HG03571 (cell line): ENCODE measurements around the gene RPUSD4.
"Not testable (repeated sequence)": the region's sequence is repeated elsewhere in the genome, so short reads cannot be mapped to it uniquely, and the experiment has no call there.

Experiments
- ATAC-seq: cut with Tn5 transposase; IDR thresholded peaks from one replicate; pipeline ENCODE4 v1.9.1; 2021; ENCODE audit not compliant: unreplicated experiment

RPUSD4 gene, protein sequence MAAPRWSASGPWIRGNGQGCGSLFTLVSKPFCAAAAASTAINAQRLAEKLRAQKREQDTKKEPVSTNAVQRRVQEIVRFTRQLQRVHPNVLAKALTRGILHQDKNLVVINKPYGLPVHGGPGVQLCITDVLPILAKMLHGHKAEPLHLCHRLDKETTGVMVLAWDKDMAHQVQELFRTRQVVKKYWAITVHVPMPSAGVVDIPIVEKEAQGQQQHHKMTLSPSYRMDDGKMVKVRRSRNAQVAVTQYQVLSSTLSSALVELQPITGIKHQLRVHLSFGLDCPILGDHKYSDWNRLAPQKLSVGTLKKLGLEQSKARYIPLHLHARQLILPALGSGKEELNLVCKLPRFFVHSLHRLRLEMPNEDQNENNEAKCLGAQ

DNA sequence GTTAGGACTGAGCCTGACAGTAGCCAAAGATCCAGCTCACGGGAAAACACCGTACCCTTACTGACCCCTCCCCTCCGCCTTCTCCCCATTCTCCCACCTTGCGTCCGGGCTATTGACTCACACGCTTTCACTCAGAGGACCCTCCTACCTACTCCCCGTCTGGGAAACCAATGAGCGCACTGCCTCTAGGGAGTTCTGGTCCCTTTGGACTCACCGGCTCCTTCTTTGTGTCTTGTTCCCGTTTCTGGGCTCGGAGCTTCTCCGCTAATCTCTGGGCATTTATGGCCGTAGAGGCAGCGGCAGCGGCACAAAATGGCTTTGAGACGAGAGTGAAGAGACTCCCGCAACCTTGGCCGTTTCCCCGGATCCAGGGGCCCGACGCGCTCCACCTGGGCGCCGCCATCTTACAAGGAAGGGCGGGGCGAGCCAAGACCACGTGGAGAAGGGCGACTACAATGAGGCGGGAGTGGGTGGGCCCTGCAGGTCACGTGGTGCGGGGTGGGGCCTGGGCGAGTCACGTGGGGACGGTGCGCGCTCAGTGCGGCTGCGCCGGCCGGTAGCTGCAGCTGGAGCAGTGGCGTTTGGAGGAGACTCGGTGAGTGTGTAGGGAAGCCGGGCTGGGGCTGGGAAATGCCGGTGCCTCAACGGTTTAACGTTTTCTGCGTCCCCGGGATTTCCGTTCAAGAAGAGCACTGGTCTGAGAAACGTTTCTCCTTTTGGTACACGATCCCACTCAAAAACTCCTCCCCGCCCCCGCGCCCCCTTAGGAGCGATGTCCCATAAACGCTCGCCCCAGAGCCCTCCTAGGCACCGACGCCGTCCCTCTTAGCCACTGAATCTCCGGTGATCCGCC, at the start of gene RPUSD4, which contains the start of gene FAM118B:
TSS of gene RPUSD4 (minus strand) at position 415 of the 853 bp plus-strand sequence. CDS start at position 403, 12 bp downstream.
TSS of gene FAM118B (plus strand) at position 547 of the 853 bp plus-strand sequence. CDS start 23,220 bp downstream, outside the sequence.
- ATAC-seq = peak; percentile 96

DNA sequence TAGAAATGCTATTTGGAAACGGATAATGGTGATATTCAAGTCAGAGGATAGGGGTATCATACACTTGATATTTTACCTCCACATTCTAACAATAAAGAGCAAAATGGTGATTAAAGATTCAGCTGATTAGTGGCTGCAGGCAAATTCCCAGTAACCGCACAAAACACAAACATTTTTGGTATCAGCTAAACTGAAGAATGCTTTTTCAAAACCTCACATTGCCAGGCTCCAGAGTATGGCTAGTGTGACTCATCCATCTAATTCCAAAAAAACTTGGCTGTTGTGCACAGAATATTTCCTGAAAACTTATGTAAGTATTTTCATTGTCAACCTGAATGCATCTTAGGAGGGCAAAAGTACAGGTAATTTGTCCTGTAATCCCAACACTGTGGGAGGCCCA, 46.3 kb upstream of the RPUSD4 start:
- no peak for ATAC-seq

DNA sequence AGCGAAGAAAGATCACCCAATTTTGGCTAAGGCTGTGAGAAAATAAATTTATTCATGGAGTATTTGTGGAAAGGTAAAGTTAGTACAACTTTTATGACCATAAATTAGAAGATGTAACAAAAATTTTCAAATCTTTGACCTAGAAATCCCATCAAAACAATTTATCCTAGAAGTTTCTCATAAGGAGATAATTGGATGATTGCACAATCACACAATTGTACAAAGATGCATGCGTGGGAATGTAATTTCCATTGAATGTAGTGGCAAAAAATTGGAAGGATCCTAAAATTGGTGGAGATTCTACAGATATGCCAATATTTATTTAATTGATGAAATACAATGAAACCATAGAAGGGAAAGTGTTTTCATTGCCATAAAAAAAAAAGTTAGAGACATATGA, 45.7 kb upstream of the RPUSD4 start:
- no peak for ATAC-seq

DNA sequence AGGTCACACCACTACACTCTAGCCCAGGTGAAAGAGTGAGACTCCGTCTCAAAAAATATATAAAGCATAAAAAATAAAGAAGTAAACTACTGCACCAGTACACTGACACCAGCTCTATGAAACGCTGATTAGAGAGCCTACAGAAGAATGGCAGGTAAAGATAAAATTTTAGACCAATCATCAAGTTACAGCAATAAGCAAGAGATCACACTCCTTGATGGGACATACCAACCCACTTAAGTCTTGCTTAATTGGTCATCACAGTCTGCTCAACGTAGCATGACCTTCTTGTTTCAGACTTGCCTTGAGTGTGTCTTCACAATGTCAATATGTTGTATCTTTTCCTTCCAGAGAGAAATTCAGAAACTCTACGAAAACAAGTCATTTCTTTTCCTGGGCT, 44.8 kb upstream of the RPUSD4 start:
- no peak for ATAC-seq

DNA sequence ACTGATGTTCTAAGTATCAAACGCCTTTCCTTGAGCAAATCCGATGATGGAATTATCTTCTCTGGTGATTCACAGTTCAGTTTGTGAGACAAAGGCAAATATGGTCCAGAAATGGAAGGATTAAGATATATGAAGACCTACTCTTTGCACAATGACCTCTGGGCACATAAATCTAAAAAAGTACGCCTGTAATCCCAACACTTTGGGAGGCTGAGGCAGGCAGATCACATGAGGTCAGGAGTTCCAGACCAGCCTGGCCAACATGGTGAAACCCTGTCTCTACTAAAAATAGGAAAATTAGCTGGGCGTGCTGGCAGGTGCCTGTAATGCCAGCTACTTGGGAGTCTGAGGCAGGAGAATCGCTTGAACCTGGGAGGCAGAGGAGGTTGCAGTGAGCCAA, 44.1 kb upstream of the RPUSD4 start:
- ATAC-seq = not testable (repeated sequence)

DNA sequence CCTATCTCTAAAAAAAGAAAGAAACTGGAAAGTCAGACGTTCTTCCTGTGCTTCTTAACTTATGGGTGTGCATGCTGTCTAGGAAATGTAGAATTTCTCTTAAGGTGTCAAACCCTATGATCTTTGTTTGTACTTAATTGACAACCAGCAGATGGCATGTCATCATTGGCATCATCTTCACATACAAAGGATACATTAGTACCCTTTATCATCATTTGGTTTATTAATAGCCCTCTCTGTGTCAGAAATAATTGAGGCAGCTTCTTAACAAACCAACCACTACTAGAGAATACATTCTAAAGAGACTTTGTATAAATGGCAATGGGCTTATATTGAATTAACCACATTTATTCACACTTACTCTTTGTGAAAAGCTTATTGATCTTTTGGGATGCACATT, 43.4 kb upstream of the RPUSD4 start:
- no peak for ATAC-seq

DNA sequence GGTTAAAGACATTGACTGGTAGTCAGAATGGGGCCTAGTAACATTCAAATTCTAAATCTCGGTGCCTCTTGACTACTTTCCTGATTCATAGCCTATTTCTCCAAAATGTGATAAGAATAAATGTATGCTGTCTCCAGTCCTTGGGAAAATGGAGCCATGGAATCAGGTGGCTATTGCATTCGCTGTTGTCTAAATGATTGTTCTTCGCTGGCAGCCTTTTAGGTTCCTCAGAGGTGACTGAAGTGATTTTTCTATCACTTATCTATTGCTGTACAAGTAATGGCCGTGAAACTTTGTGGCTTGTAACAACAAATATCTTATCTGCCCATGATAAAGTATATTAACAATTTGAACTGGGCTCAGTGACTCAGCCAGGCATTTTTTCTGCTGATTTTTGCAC, 41.8 kb upstream of the RPUSD4 start:
- ATAC-seq = no peak

DNA sequence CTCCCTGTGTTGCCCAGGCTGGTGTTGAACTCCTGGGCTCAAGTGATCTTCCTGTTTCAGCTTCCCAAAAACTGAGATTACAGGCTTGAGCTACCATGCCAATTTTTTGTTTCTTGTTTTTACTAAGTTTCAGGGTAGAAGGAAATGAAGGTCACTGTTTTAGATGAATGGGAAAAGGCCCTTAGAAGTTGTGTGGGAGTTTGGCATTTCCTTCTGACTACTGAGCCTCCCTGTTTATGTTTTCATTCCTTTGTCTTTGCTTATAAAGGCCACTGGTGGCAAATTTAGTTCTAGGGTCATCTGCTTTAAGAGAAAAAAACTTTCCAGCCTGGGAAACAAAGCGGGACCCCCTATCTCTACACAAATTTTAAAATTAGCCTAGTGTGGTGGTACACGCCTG, 35.2 kb upstream of the RPUSD4 start:
- no peak for ATAC-seq

DNA sequence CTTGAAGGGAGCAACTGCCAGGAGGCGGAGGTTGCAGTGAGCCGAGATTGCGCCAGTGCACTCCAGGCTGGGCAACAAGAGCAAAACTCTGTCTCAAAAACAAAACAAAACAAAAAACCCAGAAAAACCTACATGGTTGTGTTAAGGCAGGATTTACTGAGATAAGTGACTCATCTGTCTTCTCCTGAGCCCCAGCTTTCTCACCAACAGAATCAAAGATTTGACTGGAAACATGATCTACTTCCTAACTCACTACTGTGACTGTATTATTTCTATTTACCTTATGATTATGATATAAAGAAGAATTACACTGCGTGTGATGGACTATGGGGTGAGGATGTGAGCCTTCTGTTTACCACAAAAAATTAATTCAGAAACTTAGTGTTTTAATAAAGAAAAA, 21.9 kb upstream of the RPUSD4 start:
- no peak for ATAC-seq

DNA sequence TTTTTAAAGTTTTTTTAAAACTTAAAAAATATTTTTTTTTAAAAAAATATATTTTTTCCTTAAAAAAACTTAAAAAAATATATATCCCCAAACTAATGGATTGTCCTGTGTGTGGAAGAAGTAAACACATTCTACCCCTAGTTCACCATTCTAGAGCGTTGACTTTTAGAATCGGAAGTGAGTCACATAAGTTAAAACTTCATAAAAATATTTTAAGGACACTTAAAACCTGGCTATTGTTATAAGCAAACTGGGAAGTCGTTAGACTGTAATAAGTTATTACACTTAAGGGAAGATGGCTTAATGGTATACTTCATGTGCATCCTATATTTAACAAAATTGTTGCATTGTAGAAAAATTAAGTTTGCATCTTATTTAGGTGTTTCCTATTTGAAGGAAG, 21.2 kb upstream of the RPUSD4 start:
- ATAC-seq = no peak

DNA sequence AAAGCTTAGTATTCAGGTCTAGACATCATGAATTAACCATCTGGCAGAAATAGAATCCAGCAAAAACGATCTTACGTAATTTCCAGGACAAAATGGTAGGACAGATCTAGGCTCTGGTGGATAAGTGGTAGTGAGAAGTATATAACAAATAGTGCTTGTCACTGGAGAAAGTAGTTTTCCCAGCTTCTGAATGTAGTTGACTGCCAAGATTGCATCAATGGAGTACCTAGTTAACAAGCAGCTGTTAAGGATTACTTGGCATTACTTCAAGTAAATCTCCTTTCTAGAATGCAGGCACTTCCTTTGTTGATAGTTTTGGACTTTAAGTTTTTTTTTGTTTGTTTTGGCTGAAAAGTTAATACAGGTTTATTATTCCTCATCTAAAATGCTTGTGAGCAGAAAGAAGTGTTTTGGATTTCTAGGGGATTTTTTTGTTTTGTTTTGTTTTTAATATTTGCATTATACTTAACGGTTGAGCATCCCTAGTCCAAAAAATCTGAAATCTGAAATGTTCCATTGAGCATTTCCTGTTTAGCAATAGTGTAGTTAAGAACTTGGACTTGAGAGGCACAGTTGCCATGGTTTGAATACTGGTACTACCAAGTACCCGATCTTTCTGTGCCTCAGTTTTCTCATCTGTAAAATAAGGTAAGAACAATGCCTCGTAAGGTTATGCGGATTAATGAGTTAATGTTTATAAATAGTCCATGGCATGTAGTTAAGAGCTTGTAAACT, 20.4 kb upstream of the RPUSD4 start:
- no peak for ATAC-seq

DNA sequence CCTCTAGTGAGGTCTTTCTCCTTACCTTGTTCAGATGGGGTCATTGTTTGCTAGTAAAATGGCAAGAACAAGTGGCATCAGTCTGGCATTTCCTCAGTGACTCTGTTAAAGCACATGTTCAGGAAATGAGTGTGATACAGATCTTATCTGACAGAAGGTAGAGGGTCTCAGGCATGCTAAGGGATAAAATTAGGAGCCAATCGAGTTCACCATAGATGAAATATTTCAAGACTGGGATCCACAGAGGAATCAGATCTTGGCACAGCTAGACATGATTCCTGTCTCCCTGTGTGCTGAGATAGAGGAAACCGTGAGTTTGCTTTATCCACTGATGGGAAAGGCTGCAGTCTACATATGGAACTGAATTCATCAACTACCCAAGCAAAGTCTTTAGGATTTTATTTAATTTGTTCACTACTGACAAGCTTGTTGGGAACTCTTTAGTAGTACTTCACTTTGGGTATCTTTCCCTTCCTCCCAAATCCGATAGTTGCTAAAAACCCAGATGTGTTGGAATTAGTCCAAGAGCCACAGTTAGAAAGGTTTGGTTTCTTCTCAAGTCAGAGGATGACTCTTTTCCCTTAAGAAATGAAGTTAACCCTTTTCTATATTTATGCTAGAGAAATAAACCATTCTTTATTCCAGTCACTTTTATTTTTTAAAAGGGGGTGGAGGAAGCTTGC, 18.5 kb upstream of the RPUSD4 start:
- no peak for ATAC-seq

DNA sequence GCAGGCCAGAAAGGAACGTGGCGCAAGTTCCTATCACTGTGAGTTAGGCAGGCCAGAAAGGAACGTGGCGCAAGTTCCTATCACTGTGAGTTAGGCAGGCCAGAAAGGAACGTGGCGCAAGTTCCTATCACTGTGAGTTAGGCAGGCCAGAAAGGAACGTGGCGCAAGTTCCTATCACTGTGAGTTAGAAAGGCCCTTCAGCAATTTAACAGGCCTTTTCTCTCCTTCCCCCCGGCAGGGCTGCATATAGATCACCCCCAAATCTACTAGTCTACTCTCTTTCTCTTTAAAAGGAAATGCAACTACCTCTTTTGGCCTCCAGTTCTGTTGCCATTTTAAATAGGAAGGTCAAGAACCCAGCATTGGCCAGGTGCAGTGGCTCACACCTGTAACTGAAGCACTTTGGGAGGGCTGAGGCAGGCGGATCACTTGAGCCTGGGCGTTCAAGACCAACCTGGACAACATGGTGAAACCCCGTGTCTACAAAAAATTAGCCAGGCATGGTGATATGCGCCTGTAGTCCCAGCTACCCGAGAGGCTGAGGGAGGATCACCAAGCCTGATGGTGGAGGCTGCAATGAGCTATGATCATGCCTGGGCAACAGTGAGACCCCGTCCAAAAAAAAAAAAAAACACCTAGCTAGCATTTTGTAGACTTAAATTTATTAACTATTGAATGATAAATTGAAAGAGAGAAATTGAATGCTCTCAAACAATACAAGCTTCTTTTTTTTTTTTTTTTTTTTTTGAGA, 15.1 kb upstream of the RPUSD4 start:
- ATAC-seq = no peak

DNA sequence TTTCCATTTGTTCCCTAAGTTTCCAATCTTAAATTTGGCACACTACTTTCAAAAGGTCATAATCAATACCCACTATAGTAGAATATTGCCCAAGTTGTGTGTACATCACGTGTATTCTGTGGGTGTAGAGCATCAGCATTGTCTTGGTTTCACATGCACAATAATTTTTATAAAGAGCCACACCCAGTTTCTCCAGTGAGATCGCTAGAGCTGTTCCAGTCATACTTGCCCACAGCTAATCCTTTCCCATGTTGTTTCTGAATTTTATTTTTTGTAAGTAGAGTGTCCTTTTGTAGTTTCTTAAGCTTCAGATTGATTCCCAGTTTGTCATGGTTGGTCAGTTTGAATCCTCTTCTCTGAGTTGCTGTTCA, 13.8 kb upstream of the RPUSD4 start:
- no peak for ATAC-seq

DNA sequence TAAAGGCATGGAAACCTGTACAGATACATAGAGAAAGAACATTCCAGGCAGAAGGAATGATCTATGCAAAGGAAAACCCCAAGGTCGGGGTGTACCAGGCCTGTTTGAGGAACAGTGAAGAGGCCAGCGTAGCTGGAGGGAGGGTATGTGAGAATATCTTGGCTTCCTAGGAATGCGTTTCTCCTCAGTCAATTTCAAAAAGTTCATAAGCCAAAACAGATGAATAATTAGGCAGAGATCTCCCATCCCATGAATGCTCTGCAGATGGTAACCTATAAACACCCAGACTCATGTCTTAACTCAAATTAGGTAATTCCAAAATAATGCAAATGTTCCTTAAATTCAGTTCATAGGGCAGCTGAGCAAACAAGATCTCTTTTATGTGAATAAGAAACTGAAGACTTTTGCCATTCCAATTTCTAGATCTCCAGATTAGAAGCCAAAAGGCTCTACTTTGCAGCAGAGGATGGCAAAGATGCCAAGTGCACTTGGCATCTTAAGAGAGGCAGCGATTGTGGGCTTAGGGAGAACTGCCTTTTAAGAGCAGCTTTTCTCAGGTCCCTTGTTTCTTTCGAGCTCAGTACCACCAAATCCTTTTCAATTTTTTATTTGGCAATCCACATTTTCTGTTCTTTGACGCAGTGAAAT, 13.3 kb upstream of the RPUSD4 start:
- no peak for ATAC-seq

DNA sequence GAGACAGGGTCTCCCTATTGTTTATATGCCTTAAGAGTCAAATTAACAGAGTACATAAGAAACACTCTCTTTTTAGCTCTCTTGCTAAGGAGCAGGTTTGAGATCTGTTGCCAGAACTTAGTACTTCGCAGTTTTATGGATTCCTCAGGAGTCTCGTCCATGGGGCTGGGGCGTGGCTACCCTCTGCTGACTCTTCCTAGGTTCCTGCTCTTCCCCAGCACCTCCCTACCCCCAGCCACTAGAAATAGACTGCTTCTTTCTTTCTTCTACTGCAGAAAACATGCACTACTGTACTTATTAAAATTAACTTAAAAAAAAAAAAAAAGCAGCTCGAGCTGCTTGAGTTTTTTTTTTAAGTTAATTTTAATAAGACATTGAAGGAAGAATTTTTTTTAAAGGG, 8.1 kb upstream of the RPUSD4 start:
- ATAC-seq = no peak

DNA sequence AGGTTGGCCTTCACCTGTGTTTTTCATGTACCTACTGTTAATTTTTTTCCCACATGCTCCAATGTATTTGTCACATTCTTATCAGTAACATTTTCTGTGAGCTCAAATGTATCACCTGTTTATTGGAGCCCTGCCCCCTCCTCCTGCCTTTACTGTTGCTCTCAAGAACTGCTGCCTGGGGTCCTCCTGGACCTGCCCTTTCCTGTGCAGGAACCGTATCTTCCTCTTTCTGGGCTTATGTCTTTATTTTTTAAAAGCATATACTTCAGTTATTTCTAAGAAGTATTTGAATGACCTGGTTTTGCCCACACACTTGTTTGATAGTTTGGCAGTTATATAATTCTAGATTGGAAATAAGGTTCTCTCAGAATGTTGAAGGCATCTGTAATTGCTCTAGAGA, 6.0 kb upstream of the RPUSD4 start:
- no peak for ATAC-seq

DNA sequence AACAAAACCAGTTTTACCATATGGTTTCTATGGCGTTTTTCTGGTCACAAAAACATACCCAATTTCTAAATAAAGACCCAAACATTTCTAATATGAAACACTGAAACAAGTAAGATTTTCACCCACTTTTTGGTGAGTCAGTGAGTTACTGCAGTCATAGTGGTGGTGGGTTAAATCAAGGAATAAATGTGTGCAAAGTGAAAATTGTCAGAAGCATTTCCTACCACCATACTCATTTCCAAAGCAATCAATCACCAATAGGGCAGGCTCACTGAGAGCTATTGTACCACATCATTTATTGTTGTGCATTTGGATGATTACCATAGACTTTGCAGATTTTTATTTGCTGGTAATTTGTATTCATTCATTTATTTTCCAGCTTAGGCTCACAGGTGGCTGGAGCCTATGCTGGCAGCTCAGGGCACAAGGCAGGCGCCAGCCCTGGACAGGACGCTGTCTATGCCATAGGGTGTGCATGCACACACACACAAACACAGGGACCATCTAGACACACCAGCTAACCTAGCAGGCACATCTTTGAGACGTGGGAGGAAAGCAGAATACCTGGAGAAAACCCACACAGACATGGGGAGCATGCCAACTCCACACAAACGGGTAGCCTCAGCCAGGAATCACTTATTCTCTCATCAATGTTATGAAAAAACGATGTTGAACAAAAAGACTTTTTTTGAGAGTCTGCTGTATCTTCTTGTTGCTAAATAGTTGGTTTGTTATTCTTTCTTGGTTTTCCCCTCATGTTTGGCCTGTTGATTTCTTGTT, 5.3 kb upstream of the RPUSD4 start:
- no peak for ATAC-seq

DNA sequence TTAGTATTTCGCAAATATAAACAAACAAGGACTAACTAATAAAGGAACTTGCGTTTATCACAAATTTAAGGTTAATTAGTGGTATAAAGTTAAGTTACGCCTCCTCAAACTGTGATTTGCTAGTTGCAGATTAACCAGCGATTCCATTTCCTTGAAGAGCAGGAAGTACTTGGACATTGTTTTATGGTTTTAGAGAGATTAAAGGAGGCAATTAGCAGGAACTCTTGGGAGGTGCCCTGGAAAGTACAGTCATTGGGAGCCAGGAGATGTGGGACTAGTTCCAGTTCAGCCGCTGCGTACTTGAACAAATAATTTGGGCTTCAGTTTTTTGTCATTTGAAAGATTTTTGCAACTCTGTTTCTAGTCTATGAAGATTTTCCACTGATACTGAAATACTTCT, 3.4 kb upstream of the RPUSD4 start:
- ATAC-seq = no peak
